ENCODE results near the gene CLDN9.
A peak's percentile ranks its signal among the peaks of the same experiment; 100 is the strongest.

The CLDN9 gene

DNA sequence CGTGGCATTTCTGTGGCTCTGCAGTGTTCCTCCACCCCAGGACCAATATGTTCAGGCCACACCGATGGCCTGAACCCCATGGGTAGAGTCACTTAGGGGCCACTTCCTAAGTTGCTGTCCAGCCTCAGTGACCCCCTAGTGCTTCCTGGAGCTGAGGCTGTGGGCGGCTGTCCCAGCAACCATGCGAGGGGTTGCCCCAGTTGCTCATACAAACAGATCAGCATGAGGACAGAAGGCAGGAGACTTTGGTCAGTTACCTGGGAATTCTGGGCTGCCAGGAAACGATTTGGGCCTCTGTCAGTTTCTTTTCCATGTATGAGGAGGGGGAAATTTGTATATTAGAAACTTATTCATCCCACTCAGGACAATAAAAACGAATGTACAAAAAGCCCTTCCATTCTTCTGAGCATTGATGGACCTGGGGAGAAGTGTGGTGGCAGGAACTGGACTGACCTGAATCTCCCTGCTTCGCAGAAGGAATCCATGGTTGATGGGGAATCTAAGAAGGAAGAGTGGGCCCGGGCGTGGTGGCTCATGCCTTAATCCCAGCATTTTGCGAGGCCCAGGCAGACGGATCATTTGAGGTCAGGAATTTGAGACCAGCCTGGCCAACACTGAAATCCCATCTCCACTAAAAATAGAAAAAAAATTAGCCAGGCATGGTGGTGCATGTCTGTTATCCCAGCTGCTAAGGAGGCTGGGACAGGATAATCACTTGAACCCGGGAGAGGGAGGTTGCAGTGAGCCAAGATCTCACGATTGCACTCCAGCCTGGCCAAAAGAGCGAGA, 47.8 kb downstream of the CLDN9 start:
- H3K4me1 ChIP-seq = no peaks in the 10 kb centered on the region

DNA sequence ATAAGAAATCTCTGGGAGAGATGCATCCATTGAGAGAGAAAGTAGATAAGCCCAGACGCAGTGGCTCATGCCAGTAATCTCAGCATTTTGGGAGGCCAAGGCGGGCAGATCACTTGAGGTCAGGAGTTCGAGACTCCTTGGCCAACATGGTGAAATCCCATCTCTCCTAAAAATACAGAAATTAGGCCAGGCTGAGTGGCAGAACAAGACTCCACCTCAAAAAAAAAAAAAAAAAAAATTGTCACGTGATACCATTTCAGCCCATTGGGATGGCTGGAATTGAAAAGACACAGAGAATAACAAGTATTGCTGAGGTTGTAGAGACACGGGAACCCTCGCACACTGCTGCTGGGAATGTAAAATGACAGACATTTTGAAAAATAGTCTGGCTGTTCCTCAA, 49.8 kb downstream of the CLDN9 start:
- H3K4me3 ChIP-seq (ENCODE audit: low read depth, low read length) = no peak overlapping the region
- H3K36me3 ChIP-seq (ENCODE audit: control insufficient read depth, insufficient read depth, low read length) = no peaks in the 10 kb centered on the region
- H3K27me3 ChIP-seq (ENCODE audit: control insufficient read depth, insufficient read depth, low read length) = no peaks in the 10 kb centered on the region
- TF ChIP-seq, protein P1, sequence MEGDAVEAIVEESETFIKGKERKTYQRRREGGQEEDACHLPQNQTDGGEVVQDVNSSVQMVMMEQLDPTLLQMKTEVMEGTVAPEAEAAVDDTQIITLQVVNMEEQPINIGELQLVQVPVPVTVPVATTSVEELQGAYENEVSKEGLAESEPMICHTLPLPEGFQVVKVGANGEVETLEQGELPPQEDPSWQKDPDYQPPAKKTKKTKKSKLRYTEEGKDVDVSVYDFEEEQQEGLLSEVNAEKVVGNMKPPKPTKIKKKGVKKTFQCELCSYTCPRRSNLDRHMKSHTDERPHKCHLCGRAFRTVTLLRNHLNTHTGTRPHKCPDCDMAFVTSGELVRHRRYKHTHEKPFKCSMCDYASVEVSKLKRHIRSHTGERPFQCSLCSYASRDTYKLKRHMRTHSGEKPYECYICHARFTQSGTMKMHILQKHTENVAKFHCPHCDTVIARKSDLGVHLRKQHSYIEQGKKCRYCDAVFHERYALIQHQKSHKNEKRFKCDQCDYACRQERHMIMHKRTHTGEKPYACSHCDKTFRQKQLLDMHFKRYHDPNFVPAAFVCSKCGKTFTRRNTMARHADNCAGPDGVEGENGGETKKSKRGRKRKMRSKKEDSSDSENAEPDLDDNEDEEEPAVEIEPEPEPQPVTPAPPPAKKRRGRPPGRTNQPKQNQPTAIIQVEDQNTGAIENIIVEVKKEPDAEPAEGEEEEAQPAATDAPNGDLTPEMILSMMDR (IDR thresholded peaks at IDR 0.05) = no peak
- H3K4me1 ChIP-seq = no peaks in the 10 kb centered on the region
- no peak overlapping the region for H3K27ac ChIP-seq
- no peak overlapping the region for H3K4me2 ChIP-seq (ENCODE audit: low read length)
- H2AFZ ChIP-seq = no peak overlapping the region
- no peaks in the 10 kb centered on the region for H3K79me2 ChIP-seq
- H3K9ac ChIP-seq = no peak overlapping the region
- H3K9me3 ChIP-seq (ENCODE audit: control insufficient read depth, low read length) = no peaks in the 10 kb centered on the region

More for the DNA sequence above, 47.8 kb downstream of the CLDN9 start:
- Histone ChIP-seq H3K9me3 (ENCODE audit: control insufficient read depth, low read length) (no peaks in the 10 kb centered on the region), H3K4me2 (ENCODE audit: low read length) (no peak overlapping the region), H3K36me3 (ENCODE audit: control insufficient read depth, insufficient read depth, low read length) (no peaks in the 10 kb centered on the region), H3K9ac (no peak overlapping the region), H3K27me3 (ENCODE audit: control insufficient read depth, insufficient read depth, low read length) (no peaks in the 10 kb centered on the region), H3K4me3 (ENCODE audit: low read depth, low read length) (peak overlapping the region; percentile 99), H3K27ac (no peak overlapping the region), H3K79me2 (no peaks in the 10 kb centered on the region), H2AFZ (no peak overlapping the region)
- TF ChIP-seq, protein P1 (IDR thresholded peaks at IDR 0.05) = no peak

DNA sequence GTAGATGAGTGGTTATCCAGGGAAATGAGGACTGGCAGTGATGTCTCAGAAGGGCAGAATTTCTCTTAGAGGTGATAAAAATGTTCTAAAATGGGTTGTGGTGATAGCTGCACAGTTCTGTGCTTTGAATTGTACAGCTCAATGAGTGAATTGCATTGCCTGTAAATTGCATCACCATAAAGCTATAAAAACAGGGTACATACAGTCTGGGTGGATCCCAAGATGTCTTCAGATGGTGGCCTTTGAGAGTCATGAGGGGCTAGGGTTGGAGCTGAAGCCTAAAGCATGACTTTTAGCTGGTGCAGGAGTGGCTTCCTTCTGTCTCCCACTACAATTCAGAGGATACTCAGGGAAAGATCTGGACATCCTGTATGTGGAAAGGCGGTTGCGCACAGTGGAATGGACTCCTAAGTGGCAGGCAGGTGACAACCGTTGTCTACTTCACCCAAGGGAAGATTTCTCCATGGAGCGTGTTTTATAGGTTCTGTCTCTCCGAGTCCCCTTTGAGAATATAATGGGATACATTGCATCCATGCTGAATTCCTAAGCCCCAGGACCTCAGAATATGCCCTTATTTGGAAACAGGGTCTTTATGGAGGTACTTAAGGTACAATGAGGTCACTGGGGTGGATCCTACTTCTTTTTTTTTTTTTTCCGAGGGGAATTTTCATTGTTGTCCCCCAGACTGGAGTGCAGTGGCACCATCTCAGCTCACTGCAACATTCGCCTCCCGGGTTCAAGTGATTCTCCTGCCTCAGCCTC, 51.1 kb downstream of the CLDN9 start:
- no peak overlapping the region for H2AFZ ChIP-seq
- no peak overlapping the region for H3K4me3 ChIP-seq (ENCODE audit: low read depth, low read length)
- TF ChIP-seq, protein P1 (IDR thresholded peaks at IDR 0.05) = no peak
- H3K36me3 ChIP-seq (ENCODE audit: control insufficient read depth, insufficient read depth, low read length) = no peaks in the 10 kb centered on the region
- no peak overlapping the region for H3K27ac ChIP-seq
- H3K4me2 ChIP-seq (ENCODE audit: low read length) = no peak overlapping the region
- no peaks in the 10 kb centered on the region for H3K9me3 ChIP-seq (ENCODE audit: control insufficient read depth, low read length)
- H3K9ac ChIP-seq = no peak overlapping the region
- no peaks in the 10 kb centered on the region for H3K79me2 ChIP-seq
- no peaks in the 10 kb centered on the region for H3K27me3 ChIP-seq (ENCODE audit: control insufficient read depth, insufficient read depth, low read length)
- H3K4me1 ChIP-seq = no peaks in the 10 kb centered on the region

All from parathyroid adenoma (tissue), 2 donors.